Measurements from ENCODE around the gene NR3C1. TPM values are rescaled to one million over a fixed set of nuclear protein-coding genes. Genes with fewer than 3 reads are reported as not detected.

The NR3C1 gene
- total RNA-seq, 1 donor from 2014 or later: 2.3 TPM

DNA sequence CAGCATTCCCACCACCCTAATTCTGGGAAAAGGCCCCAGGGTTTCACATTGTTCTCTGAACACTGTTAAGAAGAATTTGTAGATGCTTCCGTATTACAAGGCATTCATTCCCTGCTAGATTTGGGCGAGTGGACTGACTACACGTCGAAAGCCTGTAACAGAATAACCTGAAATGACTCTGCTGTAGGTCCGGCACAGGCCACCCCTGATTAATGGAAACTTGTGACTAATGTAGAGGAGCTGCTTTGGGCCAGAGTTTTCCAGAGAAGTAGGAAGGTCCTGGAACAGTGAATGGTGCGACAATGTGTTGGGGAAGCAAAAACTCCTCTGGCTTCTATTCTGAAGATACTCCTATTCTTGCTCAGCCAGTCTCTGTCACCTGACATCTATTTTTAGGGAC, 87.6 kb downstream of the NR3C1 start:
- peaks cover 3% of the 10 kb centered on the region for H3K4me1 Mint-ChIP-seq (ENCODE audit: low read depth, unreplicated experiment)
- no peak overlapping the region for H3K4me3 Mint-ChIP-seq (ENCODE audit: unreplicated experiment)
- no peaks in the 10 kb centered on the region for H3K36me3 Mint-ChIP-seq (ENCODE audit: unreplicated experiment)
- DNase-seq: no peak
- H3K9me3 Mint-ChIP-seq (ENCODE audit: unreplicated experiment): no peaks in the 10 kb centered on the region
- no peak overlapping the region for H3K27ac Mint-ChIP-seq (ENCODE audit: unreplicated experiment)
- TF ChIP-seq, protein P1, sequence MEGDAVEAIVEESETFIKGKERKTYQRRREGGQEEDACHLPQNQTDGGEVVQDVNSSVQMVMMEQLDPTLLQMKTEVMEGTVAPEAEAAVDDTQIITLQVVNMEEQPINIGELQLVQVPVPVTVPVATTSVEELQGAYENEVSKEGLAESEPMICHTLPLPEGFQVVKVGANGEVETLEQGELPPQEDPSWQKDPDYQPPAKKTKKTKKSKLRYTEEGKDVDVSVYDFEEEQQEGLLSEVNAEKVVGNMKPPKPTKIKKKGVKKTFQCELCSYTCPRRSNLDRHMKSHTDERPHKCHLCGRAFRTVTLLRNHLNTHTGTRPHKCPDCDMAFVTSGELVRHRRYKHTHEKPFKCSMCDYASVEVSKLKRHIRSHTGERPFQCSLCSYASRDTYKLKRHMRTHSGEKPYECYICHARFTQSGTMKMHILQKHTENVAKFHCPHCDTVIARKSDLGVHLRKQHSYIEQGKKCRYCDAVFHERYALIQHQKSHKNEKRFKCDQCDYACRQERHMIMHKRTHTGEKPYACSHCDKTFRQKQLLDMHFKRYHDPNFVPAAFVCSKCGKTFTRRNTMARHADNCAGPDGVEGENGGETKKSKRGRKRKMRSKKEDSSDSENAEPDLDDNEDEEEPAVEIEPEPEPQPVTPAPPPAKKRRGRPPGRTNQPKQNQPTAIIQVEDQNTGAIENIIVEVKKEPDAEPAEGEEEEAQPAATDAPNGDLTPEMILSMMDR (IDR thresholded peaks at IDR 0.05; ENCODE audit: partially characterized antibody, unreplicated experiment): no peak
- no peaks in the 10 kb centered on the region for H3K27me3 Mint-ChIP-seq (ENCODE audit: unreplicated experiment)

DNA sequence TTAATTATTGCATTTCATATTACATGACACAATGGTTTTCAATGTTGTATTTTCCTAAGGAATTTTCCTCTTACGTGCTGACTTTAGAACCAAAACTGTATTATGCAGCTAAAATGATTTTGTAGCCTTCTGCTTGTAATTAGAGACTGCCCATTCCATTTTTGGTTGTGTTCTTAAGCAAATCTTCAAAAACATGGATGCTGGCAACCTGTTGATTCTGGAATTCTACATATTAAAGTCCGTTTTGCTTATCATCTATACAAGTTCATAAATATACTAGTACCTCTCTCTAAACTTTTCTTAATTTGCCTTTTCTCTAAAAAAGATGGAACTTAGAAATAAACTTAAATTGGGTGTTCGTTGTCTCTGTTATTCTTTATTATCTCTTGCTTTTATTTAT, 88.3 kb downstream of the NR3C1 start:
- Mint-ChIP-seq H3K27ac (ENCODE audit: unreplicated experiment) (no peak overlapping the region), H3K27me3 (ENCODE audit: unreplicated experiment) (no peaks in the 10 kb centered on the region), H3K9me3 (ENCODE audit: unreplicated experiment) (no peaks in the 10 kb centered on the region), H3K4me3 (ENCODE audit: unreplicated experiment) (no peak overlapping the region), H3K36me3 (ENCODE audit: unreplicated experiment) (no peaks in the 10 kb centered on the region), H3K4me1 (ENCODE audit: low read depth, unreplicated experiment) (peaks cover 3% of the 10 kb centered on the region)
- TF ChIP-seq, protein P1 (IDR thresholded peaks at IDR 0.05; ENCODE audit: partially characterized antibody, unreplicated experiment): no peak
- DNase-seq: no peak

DNA sequence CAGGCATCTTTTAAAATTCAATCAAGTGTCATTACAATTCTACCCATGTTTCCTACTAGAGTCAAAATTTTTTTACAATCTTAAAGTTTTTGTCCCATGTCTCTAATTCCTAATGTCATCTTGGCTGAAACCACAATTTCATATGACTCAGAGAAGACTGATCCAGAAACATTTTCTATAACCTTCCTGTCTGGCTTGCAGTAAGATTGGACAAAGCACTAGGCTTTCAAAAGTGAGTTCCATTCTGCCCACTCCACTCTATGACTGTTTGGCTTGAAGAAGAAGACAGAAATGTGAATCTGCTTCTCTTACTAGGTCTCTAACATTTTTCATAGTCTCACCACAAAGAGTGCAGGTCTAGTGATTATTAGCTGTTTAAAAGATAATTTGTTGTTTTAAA, 88.8 kb downstream of the NR3C1 start:
- Mint-ChIP-seq H3K4me3 (ENCODE audit: unreplicated experiment) (no peak overlapping the region), H3K27me3 (ENCODE audit: unreplicated experiment) (no peaks in the 10 kb centered on the region), H3K9me3 (ENCODE audit: unreplicated experiment) (no peaks in the 10 kb centered on the region), H3K4me1 (ENCODE audit: low read depth, unreplicated experiment) (peaks cover 3% of the 10 kb centered on the region), H3K27ac (ENCODE audit: unreplicated experiment) (no peak overlapping the region), H3K36me3 (ENCODE audit: unreplicated experiment) (no peaks in the 10 kb centered on the region)
- no peak for DNase-seq
- TF ChIP-seq, protein P1 (IDR thresholded peaks at IDR 0.05; ENCODE audit: partially characterized antibody, unreplicated experiment): no peak

DNA sequence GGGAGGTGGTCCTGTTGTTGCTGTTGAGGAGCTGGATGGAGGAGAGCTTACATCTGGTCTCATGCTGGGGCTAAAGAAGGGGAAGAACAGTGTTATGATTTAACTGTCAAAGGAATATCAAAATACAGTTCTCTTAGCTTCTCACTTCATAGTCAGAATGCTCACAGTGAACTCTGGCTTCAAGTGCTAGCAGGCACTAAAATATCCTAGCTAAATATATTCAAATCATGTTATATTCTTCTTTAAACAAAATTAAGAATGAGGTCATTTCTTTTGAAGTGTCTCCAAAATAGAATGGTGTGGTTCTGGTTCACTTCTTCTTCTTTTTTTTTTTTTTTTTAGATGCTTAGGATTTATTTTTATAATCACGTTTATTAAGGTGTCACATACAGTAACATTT, 89.4 kb downstream of the NR3C1 start:
- Mint-ChIP-seq H3K27me3 (ENCODE audit: unreplicated experiment) (no peaks in the 10 kb centered on the region), H3K4me1 (ENCODE audit: low read depth, unreplicated experiment) (peaks cover 3% of the 10 kb centered on the region), H3K27ac (ENCODE audit: unreplicated experiment) (no peak overlapping the region), H3K9me3 (ENCODE audit: unreplicated experiment) (no peaks in the 10 kb centered on the region), H3K36me3 (ENCODE audit: unreplicated experiment) (no peaks in the 10 kb centered on the region), H3K4me3 (ENCODE audit: unreplicated experiment) (no peak overlapping the region)
- TF ChIP-seq, protein P1 (IDR thresholded peaks at IDR 0.05; ENCODE audit: partially characterized antibody, unreplicated experiment): no peak
- no peak for DNase-seq

DNA sequence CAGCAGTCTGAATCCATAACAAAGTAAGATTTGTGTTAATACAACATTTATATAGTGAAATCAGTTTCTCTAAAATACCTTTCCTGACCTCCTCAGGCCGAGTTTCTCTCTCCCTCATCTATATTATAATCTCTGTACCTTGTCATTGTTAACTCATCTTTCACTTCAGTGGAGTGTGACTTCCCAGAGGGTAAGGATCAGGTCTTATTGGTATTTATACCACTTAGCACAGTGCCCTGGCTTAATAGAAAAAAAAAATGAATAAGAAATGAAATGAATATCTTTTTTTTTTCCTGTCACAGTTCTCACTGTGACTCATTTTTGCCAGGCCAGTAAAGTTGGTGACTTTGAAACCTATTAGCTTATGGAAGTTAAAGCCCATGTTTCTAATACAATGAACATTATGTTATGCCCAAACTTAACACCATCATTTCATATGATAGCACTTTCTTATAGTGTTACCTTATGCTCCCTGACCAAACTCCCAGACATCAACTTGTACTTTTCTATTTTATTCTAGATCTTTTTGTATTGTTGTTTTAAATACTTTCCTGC, 90.1 kb downstream of the NR3C1 start:
- peaks cover 3% of the 10 kb centered on the region for H3K4me1 Mint-ChIP-seq (ENCODE audit: low read depth, unreplicated experiment)
- H3K36me3 Mint-ChIP-seq (ENCODE audit: unreplicated experiment): no peaks in the 10 kb centered on the region
- H3K27ac Mint-ChIP-seq (ENCODE audit: unreplicated experiment): no peak overlapping the region
- TF ChIP-seq, protein P1 (IDR thresholded peaks at IDR 0.05; ENCODE audit: partially characterized antibody, unreplicated experiment): no peak
- DNase-seq: no peak
- H3K27me3 Mint-ChIP-seq (ENCODE audit: unreplicated experiment): no peaks in the 10 kb centered on the region
- H3K9me3 Mint-ChIP-seq (ENCODE audit: unreplicated experiment): no peaks in the 10 kb centered on the region
- H3K4me3 Mint-ChIP-seq (ENCODE audit: unreplicated experiment): no peak overlapping the region

Measured in glutamatergic neuron (in vitro differentiated cells).